K562 (cell line): ENCODE data around the gene TMEM38B. TPM values are rescaled to one million over a fixed set of nuclear protein-coding genes. Genes with fewer than 3 reads are reported as not detected.

Source experiments
- ATAC-seq: fragments of 200-7000 bp; cut with Tn5 transposase; 3 replicates; pipeline ENCODE4 v1.9.1; 2020; ENCODE audit warnings: moderate library complexity
- BruUV-seq: library from RNA; stranded (reverse); fragments of 400-500 nt; replicated peaks from 2 replicates; lab custom pipeline; 2021; lab: Mats Ljungman, UMichigan
- CTCF ChIA-PET: fragments of 300-600 bp; formaldehyde crosslinking; extraction: SDS; loops from one replicate; lab custom pipeline; 2021; ENCODE audit warnings: low intra/inter-chr PET ratio; lab: Yijun Ruan, JAX
- POLR2A ChIA-PET: fragments of 300-600, 350-650 bp; sonication (Branson Sonifier 250); formaldehyde crosslinking; extraction: SDS; loops from one replicate; lab custom pipeline; 2021; ENCODE audit warnings: antibody characterized with exemption, inconsistent platforms; lab: Yijun Ruan, JAX
- DNase-seq, 4 experiments: peaks; one replicate each; pipeline versions ENCODE4 v3.0.0 to v3.0.0-alpha.2; 2011 to 2018; ENCODE audit warnings: low spot score in 3 of 4, mixed read lengths in 3 of 4; ENCODE audit errors: extremely low read depth in 1 of 4
- FAIRE-seq: peaks from 2 replicates; lab custom pipeline; 2011; peaks lifted over from hg19 to GRCh38; lab: Jason Lieb, UNC
- H2AFZ ChIP-seq: 2 replicates; pipeline ENCODE4 v1.6.0; 2011; ENCODE audit warnings: low read depth, low read length, control low read depth, inconsistent platforms
- H3K27ac ChIP-seq: fragments of 200-600 bp; 3 replicates; pipeline ENCODE4 v1.8.0; 2011; ENCODE audit warnings: low read depth, mild to moderate bottlenecking, control low read depth, inconsistent platforms, low read length, moderate library complexity, mixed read lengths; ENCODE audit errors: extremely low read depth
- H3K27me3 ChIP-seq, 2 experiments: fragments of 300-600 bp in 1 of 2; 2 replicates in 1 of 2; 3 replicates in 1 of 2; pipeline versions ENCODE4 v1.6.0 to v1.8.0; 2011; ENCODE audit warnings: inconsistent platforms in 2 of 2, low read length in 2 of 2, mild to moderate bottlenecking in 1 of 2, mixed read lengths in 1 of 2, moderate library complexity in 1 of 2; ENCODE audit not compliant: control insufficient read depth in 2 of 2, insufficient read depth in 2 of 2
- H3K36me3 ChIP-seq: fragments of 300-600 bp; 3 replicates; pipeline ENCODE4 v1.8.0; 2011; ENCODE audit warnings: mild to moderate bottlenecking, low read length, inconsistent platforms; ENCODE audit not compliant: control insufficient read depth, insufficient read depth
- H3K4me1 ChIP-seq, 2 experiments: fragments of 200-600 bp in 1 of 2; replicated peaks in 1 of 2; 2 replicates in 1 of 2; 3 replicates in 1 of 2; pipeline versions ENCODE4 v1.5.1 to v1.8.0; 2011; ENCODE audit warnings: inconsistent platforms in 2 of 2, low read length in 2 of 2, mild to moderate bottlenecking in 1 of 2, mixed read lengths in 1 of 2, moderate library complexity in 1 of 2; ENCODE audit not compliant: control insufficient read depth in 2 of 2, insufficient read depth in 2 of 2
- H3K4me2 ChIP-seq: 2 replicates; pipeline ENCODE4 v1.6.1; 2011; ENCODE audit warnings: low read length, control low read depth, inconsistent platforms, mixed read lengths; ENCODE audit not compliant: insufficient read depth
- H3K4me3 ChIP-seq: fragments of 200-600 bp; sonication (generic), shearing (Covaris generic); 2 replicates; pipeline ENCODE4 v1.5.1; 2016; ENCODE audit warnings: control low read depth, inconsistent platforms
- H3K79me2 ChIP-seq: fragments of 200-600 bp; 3 replicates; pipeline ENCODE4 v1.8.0; 2011; ENCODE audit warnings: low read length, inconsistent platforms; ENCODE audit not compliant: control insufficient read depth, insufficient read depth
- H3K9ac ChIP-seq, 2 experiments: 2 replicates each; pipeline versions ENCODE4 v1.6.0 to v1.6.1; 2011; ENCODE audit warnings: low read depth in 2 of 2, low read length in 2 of 2, control low read depth in 1 of 2, inconsistent platforms in 1 of 2, mild to moderate bottlenecking in 1 of 2, mixed read lengths in 1 of 2; ENCODE audit not compliant: insufficient read depth in 1 of 2
- H3K9me1 ChIP-seq: one replicate; pipeline ENCODE4 v1.6.0; 2011; ENCODE audit warnings: inconsistent platforms, mild to moderate bottlenecking, low read length, moderate library complexity; ENCODE audit not compliant: control insufficient read depth, insufficient read depth
- H3K9me3 ChIP-seq: replicated peaks from 2 replicates; pipeline ENCODE4 v1.5.1; 2011; ENCODE audit warnings: low read depth, low read length, inconsistent platforms; ENCODE audit not compliant: control insufficient read depth, insufficient read depth
- H4K20me1 ChIP-seq: replicated peaks from 2 replicates; pipeline ENCODE4 v1.6.1; 2011; ENCODE audit warnings: low read length, inconsistent platforms, mixed read lengths; ENCODE audit not compliant: control insufficient read depth, insufficient read depth
- EP300 ChIP-seq: IDR thresholded peaks from 2 replicates; pipeline ENCODE4 v1.6.1; 2012; ENCODE audit warnings: low read length, improper control_type of control experiment
- ZNF253 ChIP-seq: fragments of 250-450 bp; sonication (Bioruptor Pico); conservative IDR thresholded peaks from 2 replicates; pipeline ENCODE4 v1.6.1; 2021; ENCODE audit warnings: mild to moderate bottlenecking
- ZNF282 ChIP-seq: sonication (generic); formaldehyde crosslinking; IDR thresholded peaks from 2 replicates; pipeline ENCODE4 v1.8.1; 2023; ENCODE audit warnings: missing genetic modification reagents
- ZNF408 ChIP-seq: fragments of 250-450 bp; sonication (Bioruptor Pico); IDR thresholded peaks from 2 replicates; pipeline ENCODE4 v1.4.0; 2020; ENCODE audit warnings: low read depth, mild to moderate bottlenecking, moderate library complexity
- WGBS: fragments of 100-300 bp; shearing (Covaris generic); methylation state at CpG from one replicate; pipeline ENCODE4 v1.1.6; 2016; ENCODE audit warnings: low coverage, mixed read lengths; ENCODE audit not compliant: insufficient coverage; ENCODE audit errors: missing lambda C conversion rate; 5-methylcytosine and 5-hydroxymethylcytosine counted together
- in situ Hi-C: fragments of 300-500 bp; cut with MboI; formaldehyde crosslinking; loops from 4 replicates; pipeline ENCODE4 v1.15.0; 2018; ENCODE audit warnings: inconsistent platforms, mixed read lengths
- intact Hi-C: fragments of 100-400 bp; cut with micrococcal nuclease; formaldehyde crosslinking; loops from 2 replicates; pipeline ENCODE4 v1.14.2; 2022
- polyA plus RNA-seq, 8 experiments: library from polyadenylated mRNA; depleted of rRNA in 4 of 8; stranded (reverse) in 5 of 8; unstranded in 3 of 8; fragments of >200 nt; fragmentation: Nextera tagmentation in 2 of 8; fragmentation: Illumina TruSeq in 1 of 8; extraction: Ambion mirVana in 2 of 8; extraction: Trizol in 1 of 8; gene quantifications; 2 replicates each; pipeline versions ENCODE4 v1.2.1 to v1.2.3, GENCODE V29; 2011 to 2014; ENCODE audit warnings: inconsistent platforms in 1 of 8, missing spikeins in 1 of 8
- total RNA-seq, 7 experiments: library from RNA; depleted of rRNA in 6 of 7; stranded (reverse); fragments of >200 nt in 6 of 7; fragmentation: Illumina TruSeq in 2 of 7; extraction: Trizol in 2 of 7; gene quantifications; 2 replicates each; pipeline versions ENCODE4 v1.2.1 to v1.2.3, GENCODE V29; 2011 to 2021; ENCODE audit warnings: low replicate concordance in 1 of 7
- TF ChIP-seq, protein P1 (sequence below): fragments of 250-450 bp; sonication (Bioruptor Pico); IDR thresholded peaks from 2 replicates; pipeline ENCODE4 v1.4.0; 2020
- TF ChIP-seq, protein P2 (sequence below), 2 experiments: fragments of 450-650 bp; formaldehyde crosslinking in 1 of 2; IDR thresholded peaks; 2 replicates each; pipeline versions ENCODE4 v1.4.0 to v1.6.1; 2014 to 2020; ENCODE audit warnings: mild to moderate bottlenecking in 2 of 2, borderline replicate concordance in 1 of 2, low read depth in 1 of 2
- TF ChIP-seq, protein P3 (sequence below): fragments of 250-450 bp; sonication (Bioruptor Pico); IDR thresholded peaks from 2 replicates; pipeline ENCODE4 v1.5.0; 2021

Gene TMEM38B
- total and polyA plus RNA-seq, 9 of the 15 experiments (the other 6 are each of a cell fraction or from before 2014, with no cell fraction given): 26.0 to 57.5 (median 38.5) TPM

DNA sequence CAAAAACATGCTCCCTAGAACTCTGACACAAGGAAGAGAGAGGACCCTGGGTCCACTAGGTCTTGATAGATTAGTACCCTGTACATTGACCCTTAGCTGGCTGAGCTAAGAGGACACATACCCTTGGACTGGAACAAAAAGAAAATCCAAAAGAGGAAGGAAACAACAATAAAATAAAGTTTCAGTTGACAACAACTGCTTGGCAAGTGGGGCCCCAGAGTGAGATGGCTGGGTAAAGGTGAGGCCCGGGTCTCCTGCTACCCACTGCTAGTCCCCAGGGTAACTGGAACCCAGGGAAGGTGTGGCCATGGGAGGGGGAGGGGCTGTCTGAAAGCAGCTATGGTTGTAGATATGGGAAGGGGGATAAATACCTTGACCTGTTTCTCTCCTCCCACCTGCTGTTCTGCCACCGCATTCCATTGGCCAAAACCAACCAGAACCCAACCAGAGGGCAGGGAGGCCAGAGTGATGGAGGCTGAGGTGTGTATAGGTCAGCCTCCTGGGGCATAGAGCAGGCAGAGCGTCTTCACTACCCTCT, 20.4 kb upstream of the TMEM38B start (continued):
- TF ChIP-seq, protein P1, sequence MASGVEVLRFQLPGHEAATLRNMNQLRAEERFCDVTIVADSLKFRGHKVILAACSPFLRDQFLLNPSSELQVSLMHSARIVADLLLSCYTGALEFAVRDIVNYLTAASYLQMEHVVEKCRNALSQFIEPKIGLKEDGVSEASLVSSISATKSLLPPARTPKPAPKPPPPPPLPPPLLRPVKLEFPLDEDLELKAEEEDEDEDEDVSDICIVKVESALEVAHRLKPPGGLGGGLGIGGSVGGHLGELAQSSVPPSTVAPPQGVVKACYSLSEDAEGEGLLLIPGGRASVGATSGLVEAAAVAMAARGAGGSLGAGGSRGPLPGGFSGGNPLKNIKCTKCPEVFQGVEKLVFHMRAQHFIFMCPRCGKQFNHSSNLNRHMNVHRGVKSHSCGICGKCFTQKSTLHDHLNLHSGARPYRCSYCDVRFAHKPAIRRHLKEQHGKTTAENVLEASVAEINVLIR (CRISPR knock-in tag): no peak
- TF ChIP-seq ZNF253 (CRISPR knock-in tag) (no peak), ZNF408 (CRISPR knock-in tag) (no peak)

DNA sequence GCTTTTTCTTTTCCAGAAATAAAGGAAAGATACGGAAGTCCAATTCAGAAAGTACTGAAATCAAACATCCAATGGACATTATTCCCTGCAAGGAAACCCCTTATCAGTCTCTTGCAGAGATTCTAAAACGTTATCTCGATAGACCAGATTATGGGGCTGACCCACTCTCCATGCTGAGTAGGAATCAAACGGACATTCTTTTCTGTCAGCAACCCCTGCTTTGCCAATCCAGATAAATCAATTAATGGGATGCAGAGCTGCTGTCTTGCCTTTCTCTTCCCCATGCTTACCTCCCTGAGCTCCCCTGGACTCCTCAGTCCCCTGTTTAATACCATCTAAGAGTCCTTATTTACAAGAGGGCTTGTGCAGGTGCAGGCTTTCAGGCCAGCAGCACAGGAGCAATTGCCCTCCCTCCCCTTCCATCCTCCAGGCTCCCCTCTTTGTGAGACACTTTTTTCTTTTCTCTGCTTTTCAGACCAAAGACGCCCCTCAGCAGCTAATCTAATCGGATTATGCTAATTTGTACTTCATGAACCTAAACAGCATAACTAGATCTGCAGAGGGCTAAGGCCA, 17.9 kb upstream of the TMEM38B start:
- in situ Hi-C loops: no loop called here
- Histone ChIP-seq H3K9me3 (no peaks in the 10 kb centered on the region), H3K9me1 (no peaks in the 10 kb centered on the region), H3K9ac (no peak overlapping the region), H2AFZ (no peak overlapping the region), H3K4me1 (peaks cover 0 to 35% of the 10 kb centered on the region in 2 experiments; a peak in 4 of 5 replicates), H3K79me2 (no peaks in the 10 kb centered on the region), H3K27ac (no peak overlapping the region), H3K36me3 (no peaks in the 10 kb centered on the region), H3K27me3 (no peaks in the 10 kb centered on the region), H3K4me2 (peak overlapping the region; percentile 5; the same call in 1 of the 2 replicates), H4K20me1 (no peaks in the 10 kb centered on the region), H3K4me3 (no peak overlapping the region)
- CTCF ChIA-PET: no interaction called here
- DNase-seq: peak; percentile 55 to 75 (median 69)
- intact Hi-C loops: no loop called here
- ATAC-seq: peak; percentile 72
- peak; percentile 60 for FAIRE-seq
- no TSS peak for BruUV-seq
- WGBS: 0% methylated on average over 6 of the region's 6 CpGs
- POLR2A ChIA-PET: no interaction called here
- TF ChIP-seq EP300 (peak; percentile 92), ZNF282 (CRISPR knock-in tag) (no peak)
- TF ChIP-seq, protein P2, sequence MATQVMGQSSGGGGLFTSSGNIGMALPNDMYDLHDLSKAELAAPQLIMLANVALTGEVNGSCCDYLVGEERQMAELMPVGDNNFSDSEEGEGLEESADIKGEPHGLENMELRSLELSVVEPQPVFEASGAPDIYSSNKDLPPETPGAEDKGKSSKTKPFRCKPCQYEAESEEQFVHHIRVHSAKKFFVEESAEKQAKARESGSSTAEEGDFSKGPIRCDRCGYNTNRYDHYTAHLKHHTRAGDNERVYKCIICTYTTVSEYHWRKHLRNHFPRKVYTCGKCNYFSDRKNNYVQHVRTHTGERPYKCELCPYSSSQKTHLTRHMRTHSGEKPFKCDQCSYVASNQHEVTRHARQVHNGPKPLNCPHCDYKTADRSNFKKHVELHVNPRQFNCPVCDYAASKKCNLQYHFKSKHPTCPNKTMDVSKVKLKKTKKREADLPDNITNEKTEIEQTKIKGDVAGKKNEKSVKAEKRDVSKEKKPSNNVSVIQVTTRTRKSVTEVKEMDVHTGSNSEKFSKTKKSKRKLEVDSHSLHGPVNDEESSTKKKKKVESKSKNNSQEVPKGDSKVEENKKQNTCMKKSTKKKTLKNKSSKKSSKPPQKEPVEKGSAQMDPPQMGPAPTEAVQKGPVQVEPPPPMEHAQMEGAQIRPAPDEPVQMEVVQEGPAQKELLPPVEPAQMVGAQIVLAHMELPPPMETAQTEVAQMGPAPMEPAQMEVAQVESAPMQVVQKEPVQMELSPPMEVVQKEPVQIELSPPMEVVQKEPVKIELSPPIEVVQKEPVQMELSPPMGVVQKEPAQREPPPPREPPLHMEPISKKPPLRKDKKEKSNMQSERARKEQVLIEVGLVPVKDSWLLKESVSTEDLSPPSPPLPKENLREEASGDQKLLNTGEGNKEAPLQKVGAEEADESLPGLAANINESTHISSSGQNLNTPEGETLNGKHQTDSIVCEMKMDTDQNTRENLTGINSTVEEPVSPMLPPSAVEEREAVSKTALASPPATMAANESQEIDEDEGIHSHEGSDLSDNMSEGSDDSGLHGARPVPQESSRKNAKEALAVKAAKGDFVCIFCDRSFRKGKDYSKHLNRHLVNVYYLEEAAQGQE (IDR thresholded peaks at IDR 0.05; ENCODE audit: borderline replicate concordance): peak; percentile 85
- TF ChIP-seq, protein P2 (CRISPR knock-in tag; IDR thresholded peaks at IDR 0.05; ENCODE audit: low read depth): no peak
- TF ChIP-seq, protein P3, sequence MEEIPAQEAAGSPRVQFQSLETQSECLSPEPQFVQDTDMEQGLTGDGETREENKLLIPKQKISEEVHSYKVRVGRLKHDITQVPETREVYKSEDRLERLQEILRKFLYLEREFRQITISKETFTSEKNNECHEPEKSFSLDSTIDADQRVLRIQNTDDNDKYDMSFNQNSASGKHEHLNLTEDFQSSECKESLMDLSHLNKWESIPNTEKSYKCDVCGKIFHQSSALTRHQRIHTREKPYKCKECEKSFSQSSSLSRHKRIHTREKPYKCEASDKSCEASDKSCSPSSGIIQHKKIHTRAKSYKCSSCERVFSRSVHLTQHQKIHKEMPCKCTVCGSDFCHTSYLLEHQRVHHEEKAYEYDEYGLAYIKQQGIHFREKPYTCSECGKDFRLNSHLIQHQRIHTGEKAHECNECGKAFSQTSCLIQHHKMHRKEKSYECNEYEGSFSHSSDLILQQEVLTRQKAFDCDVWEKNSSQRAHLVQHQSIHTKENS (CRISPR knock-in tag): no peak
